HG03066 (cell line): ENCODE measurements around the gene STARD3NL.
"Not testable (repeated sequence)": the region's sequence is repeated elsewhere in the genome, so short reads cannot be mapped to it uniquely, and the experiment has no call there.

ENCODE experiments used
- ATAC-seq: cut with Tn5 transposase; IDR thresholded peaks from one replicate; pipeline ENCODE4 v1.9.1; 2021; ENCODE audit warnings: low read depth; ENCODE audit not compliant: unreplicated experiment

The STARD3NL gene, protein sequence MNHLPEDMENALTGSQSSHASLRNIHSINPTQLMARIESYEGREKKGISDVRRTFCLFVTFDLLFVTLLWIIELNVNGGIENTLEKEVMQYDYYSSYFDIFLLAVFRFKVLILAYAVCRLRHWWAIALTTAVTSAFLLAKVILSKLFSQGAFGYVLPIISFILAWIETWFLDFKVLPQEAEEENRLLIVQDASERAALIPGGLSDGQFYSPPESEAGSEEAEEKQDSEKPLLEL

DNA sequence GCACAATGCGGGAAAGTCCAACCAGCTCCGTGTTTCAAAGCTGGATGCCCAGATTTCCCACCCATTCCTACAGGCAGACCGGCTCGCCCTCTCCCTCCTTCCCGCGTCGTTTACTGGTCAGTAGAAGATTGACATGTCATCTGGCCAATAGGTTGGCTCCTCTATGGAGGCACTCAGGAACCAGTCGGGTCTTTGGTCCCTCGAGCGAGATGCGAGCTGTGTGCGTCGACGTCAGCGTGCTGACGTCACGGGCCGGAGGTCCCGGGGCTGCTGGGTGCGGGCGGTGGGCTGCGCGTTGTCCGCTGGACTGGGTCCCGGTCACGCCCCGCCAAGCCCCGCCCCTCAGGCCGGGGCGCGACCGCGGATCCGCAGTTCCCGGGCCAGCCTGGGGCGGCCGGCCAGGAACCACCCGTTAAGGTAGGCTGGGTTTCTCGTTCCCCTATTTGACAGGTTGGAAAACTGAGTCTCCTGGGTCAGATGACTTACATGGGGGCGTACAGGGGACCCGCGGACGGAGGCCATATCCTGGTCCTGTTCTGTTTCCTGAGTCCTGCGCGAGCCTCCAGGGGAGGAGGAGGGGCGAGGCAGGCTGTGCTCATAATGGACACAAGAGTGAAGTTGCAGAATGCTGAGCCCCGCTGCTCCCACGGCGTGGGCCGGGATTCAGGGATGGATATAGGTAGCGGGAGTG is at the start of gene STARD3NL:
Gene STARD3NL (plus strand): TSS at position 242 of the 691 bp plus-strand sequence. CDS start 29,260 bp downstream, outside the sequence.
- peak; percentile 98 for ATAC-seq

DNA sequence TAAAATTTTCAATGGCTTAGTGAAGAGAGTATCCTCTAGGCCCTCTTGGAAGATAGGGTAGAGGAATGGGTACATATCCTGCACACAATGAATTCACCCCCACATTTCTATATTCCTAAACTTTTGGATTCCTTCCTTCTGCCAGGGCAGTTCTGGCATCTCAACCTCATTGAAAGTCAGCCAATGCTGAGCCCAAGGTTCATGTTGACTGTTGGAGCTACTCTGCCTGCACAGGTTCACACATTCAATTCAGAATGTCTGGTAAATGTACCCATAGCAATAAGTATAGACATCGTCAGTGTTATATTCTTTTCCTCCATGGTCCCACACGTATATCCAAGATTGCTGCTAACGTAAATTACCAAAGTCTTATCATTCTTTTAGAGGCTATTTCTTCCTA is 48.9 kb upstream of the STARD3NL start:
- ATAC-seq = no peak

DNA sequence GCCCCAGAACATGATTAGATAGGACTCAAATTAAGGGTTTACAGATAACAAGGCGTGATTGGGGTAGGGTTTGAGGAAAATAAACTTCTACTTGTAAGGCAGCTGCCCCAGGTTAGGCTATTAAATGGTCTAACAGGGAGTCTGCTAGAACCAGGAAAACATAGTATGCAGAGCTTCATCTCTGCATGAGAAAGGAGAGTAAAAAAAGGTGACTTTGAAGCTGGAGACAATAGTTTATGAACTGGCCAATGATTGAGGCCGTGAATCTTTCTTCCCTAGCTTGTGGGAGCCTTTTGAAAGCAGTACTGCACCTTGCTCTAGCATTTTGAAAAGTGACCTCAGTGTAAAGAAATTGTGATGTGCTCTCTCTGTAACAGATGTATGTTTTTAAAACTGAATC is 48.5 kb upstream of the STARD3NL start:
- ATAC-seq = no peak

DNA sequence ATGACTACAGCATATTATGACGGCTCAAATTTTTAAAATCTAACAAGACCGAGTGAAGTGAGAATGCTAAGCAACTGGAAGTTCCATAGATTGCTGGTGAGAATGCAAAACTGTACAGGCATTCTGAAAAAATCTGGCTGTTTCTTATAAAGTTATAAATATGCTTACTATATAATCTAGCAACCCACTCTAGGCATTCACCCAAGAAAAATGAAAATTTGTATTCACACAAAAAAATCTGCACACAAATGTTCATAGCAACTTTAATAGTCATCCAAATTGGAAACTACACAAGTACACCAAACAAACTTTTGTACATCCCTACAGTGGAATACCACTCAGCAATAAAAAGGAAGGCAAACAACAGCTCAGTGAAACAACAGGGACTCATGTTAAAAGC is 39.9 kb upstream of the STARD3NL start:
- no peak for ATAC-seq

DNA sequence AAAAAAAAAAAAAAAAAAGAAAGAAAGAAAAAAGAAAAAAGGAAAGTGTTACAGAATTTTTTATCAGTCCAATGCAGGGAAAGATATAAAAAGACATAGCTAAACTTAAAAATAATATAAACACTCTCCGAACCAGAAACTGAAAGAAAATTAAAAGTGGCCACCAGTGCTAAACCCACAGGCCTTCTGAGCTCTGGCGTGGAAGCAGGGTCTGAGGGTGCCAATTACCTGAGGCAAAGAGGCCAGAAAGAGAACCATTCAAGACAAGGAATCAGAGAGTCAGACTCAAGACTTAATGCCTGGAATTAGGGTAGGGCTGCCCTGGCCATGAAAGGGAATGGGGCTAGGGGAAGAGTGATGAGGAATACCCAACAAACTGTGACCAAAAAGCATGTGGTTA is 36.9 kb upstream of the STARD3NL start:
- no peak for ATAC-seq

DNA sequence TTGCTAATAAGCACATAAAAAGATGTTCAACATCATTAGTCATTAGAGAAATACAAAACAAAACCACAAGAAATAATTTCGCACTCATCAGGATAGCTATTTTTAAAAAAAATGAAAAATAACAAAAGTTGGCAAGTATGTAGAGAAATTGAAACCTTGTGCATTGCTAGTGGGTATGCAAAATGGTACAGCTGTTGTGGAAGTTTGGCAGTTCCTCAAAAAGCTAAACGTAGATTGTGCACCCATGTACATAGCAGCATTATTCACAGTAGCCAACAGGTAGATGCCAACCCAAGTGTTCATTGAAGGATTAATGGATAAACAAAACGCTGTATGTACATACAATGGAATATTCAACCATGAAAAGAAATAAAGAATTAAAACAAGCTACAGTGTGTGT is 35.3 kb upstream of the STARD3NL start:
- peak; percentile 68 for ATAC-seq

DNA sequence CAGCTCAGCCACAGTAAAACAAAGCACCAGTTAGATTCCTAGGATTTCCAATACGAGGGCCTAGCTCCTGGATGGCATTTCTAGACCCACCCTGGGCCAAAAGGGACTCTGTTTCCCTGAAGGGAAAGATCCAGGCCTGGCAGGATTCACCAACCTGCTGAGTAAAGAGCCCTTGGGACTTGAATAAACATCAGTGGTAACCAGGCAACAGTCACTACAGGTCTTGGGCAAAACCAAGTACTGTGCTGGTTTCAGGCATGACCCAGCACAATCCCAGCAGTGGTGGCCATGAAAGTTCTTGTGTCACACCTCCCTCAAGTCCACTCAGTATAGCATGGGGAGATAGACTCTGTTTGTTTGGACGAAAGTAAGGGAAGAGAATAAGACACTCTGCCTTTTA is 31.0 kb upstream of the STARD3NL start:
- ATAC-seq = no peak

DNA sequence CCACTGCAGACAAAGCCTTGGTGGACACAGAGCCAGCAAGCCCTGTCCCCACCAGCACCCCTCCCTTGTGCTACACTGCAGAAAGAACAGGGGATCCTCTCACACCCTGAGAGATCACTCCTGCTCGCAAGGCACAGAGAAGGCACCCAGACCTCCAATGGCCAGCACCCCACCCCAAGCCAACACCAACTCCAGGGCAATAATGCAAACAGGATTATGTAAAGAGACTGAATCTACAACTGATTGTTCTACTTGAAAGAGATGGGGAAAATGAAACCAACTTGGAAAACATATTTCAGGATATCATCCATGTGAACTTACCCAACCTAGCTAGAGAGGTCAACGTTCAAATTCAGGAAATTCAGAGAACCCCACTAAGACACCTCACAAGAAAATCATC is 26.5 kb upstream of the STARD3NL start:
- ATAC-seq = no peak

DNA sequence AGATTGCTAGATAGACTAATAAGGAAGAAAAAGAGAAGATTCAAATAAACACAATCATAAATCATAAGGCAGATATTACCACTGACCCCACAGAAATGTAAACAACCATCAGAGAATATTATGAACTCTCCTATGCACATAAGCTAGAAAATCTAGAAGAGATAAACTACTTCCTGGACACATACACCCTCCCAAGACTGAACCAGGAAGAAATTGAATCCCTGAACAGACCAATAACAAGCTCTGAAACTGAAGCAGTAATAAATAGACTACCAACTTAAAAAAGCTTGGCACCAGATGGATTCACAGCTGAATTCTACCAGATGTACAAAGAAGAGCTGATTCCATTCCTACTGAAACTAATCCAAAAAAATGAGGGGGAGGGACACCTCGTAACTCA is 24.5 kb upstream of the STARD3NL start:
- no peak for ATAC-seq

DNA sequence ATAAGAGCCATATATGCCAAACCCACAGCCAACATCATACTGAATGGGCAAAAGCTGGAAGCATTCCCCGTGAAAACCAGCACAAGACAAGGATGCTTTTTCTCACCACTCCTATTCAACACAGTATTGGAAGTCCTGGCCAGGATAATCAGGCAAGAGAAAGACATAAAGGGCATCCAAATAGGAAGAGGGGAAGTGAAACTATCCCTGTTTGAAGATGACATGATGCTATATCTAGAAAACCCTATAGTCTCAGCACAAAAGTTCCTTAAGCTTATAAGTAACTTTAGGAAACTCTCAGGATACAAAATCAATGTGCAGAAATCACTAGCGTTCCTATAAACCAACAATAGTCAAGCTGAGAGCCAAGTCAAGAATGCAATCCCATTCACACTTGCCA is 23.8 kb upstream of the STARD3NL start:
- ATAC-seq = no peak

DNA sequence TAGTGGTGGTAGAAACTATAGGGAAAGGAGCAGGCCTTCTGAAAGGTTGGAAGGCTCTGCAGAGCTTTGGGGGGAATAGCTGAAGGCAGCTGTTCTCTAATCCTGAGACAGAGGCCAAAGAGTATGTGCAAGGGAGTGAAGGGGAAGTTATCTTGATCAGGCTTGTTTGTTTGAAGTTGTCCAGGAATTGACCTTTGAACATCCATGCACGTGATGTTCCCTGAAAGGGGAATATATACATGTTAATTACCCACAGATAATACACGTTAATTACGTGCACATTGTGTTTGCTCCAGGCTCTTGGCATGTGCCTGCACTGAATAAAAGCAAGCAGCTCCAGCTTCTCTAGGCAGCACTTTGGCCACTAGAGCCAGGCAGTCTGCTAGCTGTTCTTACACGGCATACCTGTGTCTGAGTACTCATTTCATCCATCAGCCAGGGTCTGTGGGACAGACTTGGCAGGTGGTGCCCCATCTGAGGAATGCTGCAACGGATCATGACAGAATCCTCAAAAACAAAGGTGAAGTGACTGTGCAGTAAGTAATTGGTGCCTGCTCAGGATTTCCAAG is 18.0 kb upstream of the STARD3NL start:
- ATAC-seq = no peak

DNA sequence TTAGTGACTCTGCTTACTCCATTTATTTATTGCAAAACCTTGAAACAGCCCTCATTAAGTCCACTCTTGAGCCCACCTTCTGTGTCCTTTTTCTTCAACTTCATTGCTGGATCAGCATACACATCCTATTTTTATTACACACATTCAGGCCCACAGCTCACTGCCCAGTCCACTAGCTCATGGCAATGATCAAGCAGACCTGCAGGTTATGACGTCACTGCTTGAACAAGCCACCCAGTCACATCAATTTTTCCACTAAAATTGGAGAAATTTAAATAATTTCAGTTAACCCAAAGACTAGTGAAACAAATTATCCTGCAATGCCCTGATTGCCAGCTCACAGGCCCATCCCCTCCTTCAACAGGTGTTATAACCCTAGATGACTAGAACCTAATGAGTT is 16.0 kb upstream of the STARD3NL start:
- no peak for ATAC-seq

DNA sequence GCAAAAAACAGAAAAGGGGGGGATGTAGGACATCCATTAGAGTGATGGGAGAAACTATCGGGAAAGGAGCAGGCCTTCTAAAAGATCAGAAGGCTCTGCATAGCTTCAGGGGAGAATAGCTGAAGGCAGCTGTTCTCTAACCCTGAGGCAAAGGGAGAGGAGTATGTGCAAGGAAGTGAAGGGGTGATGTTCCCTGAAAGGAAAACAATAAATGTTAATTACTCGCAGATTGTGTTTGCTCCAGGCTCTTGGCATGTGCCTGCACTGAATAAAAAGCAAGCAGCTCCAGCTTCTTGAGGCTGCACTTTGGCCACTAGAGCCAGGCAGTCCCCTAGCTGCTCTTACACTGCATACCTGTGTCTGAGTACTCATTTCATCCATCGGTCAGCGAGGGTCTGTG is 14.4 kb upstream of the STARD3NL start:
- no peak for ATAC-seq

DNA sequence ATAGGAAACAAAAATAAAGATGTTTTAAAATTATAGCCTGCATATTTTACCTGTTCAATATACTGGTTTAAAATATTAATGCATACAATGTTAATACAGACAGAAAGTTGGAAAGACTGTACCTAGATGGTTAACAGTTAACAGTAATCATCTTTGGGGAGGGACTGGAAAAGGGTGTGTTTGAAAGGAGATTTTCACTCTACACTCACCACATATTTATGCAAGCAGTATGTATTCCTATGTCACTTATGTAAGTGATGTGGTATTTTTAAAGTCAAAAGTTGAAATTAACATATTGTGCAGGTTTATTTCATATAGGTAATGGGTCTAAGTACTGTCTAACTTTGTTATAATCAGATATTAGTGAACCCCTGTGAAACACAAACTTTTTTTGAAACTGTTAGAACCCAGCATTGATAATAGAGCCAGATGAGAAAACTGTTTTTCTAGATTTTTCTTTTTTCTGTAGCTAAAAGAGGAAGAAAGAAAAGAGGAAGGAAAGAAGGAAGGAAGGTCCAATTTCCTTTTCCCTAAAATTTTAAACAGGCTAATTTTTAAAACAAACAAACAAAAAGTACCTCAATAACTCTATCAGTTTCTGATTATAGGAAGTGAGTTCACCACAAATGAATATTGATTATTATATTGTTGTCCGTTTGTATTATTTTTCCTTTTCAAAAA is 9.0 kb upstream of the STARD3NL start:
- ATAC-seq = no peak

DNA sequence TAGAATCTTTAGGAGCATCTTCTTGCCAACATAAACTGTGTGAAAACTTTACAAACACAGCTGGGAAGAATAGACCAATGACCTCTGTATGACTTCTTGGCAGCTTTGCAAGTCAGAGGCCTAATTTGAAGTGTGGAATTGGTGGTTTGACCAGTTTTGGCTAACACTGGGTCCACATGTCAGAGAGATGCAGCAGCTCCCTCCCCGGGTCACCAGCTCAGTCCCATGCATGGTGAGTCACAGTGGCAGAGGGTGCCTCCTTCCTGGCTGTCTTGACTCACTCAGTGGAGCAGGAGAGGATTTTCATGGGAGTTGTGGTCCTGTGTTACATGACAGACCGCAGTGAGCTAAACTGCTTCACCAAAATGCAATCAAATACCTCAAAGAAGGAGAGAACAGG is 8.2 kb upstream of the STARD3NL start:
- ATAC-seq = peak; percentile 64

DNA sequence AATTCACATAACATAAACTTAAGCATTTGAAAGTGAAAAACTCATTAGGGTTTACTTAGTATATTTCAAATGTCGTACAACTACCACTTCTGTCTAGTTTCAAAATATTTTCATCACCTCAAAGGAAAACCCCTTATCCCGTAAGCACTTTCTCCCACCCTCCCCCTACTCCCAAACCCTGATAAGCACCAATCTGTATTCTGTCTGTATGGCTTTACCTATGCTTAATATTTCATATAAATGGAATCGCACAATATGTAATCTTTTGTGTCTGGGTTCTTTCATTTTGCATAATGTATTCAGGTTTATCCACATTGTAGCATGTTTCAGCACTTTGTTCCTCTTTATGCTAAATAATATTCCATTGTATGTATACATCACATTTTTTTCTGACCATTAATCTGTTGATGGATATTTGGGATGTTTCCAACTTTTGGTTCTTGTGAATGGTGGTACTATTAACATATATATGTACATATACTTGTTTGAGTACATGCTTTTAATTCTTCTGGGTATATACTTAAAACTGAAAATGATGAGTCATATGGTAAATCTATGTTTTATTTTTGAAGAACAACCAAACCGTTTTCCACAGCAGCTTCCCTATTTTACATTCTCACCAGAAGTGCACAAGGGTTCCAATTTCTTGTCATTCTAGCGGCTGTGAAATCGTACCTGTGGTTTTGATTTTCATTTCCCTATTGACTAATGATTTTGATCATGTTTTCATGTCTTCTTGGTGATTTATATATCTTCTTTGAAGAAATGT is 6.2 kb upstream of the STARD3NL start:
- peak; percentile 63 for ATAC-seq

DNA sequence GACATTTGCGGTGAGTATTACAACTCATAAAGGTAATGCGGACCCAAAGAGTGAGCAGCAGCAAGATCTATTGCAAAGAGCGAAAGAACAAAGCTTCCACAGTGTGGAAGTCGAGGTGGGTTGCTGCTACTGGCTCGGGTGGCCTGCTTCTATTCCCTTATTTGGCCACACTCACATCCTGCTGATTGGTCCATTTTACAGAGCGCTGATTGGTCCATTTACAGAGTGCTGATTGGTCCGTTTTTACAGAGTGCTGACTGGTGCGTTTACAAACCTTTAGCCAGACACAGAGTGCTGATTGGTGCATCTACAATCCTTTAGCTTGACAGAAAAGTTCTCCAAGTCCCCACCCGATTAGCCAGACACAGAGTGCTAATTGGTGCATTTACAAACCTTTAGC is 2.5 kb upstream of the STARD3NL start:
- ATAC-seq = not testable (repeated sequence)

DNA sequence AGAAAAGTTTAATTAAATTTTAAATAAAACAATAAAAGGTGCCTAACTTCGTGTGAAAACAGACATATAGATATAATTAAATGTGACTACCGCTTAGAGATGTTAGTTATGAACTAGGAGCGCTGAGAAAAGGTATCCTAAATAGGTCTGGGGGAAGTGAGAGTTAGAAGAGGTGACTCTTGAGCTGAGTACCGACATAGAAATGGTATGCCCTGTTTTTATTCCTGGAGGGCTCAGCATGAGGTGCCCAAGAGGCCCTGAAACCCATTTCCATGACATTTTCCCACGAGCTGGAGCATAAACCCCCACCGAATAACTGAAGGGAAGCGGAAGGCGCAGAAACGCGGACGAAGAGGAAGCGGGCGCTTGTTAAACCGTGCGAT is 433 bp upstream of the STARD3NL start:
- no peak for ATAC-seq

DNA sequence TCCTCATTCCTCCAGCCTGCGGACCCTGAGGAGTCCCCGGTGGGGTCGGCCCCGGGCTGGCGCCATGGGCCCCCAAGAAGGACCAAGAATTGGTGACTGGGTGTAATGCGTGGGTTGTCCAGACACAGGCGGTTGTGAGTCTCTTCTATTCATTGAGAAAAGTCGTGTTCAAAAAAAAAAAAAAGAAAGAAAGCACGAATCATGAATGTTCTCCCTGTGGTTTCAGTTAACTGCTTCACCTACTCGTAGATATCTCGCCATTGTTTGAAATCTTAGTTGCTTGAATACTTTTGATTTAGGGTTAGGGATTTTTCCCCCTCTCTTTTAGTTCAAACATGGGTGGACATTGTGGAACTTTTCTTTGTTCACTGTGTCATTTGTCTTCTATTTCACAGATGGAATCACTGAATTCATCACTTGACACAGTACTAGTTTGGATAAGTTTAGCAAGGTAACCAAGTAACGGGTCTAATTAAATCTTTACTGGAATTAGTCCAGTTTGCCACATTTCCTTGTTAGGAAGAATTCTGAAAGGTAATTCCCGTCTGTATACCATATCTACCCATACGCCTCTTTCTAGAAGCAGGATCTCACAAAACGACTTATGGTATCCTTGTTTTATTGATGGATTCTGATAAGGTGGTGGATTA is 775 bp downstream of the STARD3NL start:
- ATAC-seq = peak; percentile 39

DNA sequence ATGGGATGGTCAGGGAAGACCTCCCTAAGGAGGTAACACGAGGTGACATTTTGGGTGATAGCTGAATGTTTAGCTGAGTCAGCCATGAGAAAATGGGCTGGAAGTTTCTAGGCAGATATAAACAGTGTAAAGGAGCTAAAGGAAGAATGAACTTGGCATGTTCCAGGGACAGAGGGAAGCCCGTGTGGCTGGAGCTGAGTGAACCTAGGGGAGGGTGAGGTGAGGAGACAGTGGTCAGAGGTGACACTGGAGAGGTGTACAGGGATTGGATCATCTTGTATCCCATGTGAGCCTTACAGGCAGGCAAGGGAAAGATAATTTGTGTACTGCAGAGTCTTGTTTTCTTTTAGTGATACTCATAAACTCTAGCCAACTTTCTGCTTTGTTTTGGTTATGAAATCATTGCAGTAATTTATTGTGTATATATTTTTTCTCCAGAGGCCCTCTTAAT is 1.8 kb downstream of the STARD3NL start:
- no peak for ATAC-seq
